GM12864 (cell line): Measurements from ENCODE around the gene C19orf38.

Experiments used
- DNase-seq: peaks from one replicate; pipeline ENCODE4 v3.0.0-alpha.2; 2011; ENCODE audit warnings: low read depth
- H3K4me3 ChIP-seq: 2 replicates; pipeline ENCODE4 v1.5.1; 2011; ENCODE audit warnings: mild to moderate bottlenecking, low read depth, low read length, control low read depth
- TF ChIP-seq, protein P1 (sequence below): IDR thresholded peaks from 2 replicates; pipeline ENCODE4 v1.5.1; 2011; ENCODE audit warnings: low read depth, mild to moderate bottlenecking, moderate library complexity, low read length, control low read depth, inconsistent platforms; ENCODE audit errors: missing control alignments

C19orf38 gene

DNA sequence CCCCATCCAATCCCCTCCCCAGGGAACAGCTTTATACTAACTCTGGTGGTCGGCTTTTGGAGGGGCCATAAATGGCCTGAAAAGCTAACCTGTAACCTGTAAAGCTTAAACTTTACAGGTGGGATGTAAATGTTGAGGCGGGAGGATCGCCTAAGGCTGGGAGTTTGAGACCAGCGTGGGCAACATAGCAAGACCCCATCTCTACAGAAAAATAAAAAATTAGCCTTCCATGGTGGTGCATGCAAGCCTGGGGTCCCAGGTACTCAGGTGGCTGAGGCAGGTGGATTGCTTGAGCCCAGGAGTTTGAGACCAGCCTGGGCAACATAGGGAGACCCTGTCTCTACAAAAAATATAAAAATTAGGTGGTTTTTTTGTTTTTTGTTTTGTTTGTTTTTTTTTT lies 41.7 kb downstream of the C19orf38 start:
- H3K4me3 ChIP-seq: no peak overlapping the region
- DNase-seq: no peak
- TF ChIP-seq, protein P1, sequence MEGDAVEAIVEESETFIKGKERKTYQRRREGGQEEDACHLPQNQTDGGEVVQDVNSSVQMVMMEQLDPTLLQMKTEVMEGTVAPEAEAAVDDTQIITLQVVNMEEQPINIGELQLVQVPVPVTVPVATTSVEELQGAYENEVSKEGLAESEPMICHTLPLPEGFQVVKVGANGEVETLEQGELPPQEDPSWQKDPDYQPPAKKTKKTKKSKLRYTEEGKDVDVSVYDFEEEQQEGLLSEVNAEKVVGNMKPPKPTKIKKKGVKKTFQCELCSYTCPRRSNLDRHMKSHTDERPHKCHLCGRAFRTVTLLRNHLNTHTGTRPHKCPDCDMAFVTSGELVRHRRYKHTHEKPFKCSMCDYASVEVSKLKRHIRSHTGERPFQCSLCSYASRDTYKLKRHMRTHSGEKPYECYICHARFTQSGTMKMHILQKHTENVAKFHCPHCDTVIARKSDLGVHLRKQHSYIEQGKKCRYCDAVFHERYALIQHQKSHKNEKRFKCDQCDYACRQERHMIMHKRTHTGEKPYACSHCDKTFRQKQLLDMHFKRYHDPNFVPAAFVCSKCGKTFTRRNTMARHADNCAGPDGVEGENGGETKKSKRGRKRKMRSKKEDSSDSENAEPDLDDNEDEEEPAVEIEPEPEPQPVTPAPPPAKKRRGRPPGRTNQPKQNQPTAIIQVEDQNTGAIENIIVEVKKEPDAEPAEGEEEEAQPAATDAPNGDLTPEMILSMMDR: no peak

DNA sequence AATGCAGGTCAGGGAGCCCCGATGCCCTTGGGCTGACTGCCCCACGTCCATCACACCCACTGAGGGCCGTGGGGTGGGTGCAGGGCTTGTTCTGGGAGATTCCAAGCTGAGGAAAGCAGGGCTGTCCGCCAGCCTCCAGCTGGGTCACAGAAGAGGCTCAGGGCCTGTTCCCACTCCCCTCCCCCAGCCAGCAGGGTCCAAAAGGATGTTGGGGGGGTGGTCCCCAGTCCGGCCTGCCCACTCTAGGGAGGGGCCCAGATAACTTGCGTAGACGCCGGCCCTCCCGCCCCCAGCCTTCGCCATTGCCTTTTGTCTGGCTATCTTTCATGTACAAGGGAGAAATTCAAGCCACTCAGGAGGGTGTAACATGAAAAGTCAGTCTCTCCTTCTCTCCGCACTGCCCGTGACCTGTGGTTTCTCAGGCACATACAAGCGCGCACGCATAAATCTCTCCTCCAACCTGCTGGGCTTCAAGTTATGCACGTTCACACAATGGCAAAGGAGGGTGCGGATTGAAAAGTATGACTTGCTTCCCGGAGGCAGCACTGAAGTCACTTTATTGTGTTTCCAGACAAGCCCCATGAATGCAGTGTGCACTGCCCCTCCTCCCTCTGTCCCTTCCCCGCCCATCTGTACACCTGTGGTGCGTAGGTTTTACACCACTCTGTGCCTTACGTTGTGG lies 43.3 kb downstream of the C19orf38 start:
- DNase-seq: no peak
- H3K4me3 ChIP-seq: no peak overlapping the region
- TF ChIP-seq, protein P1: no peak

DNA sequence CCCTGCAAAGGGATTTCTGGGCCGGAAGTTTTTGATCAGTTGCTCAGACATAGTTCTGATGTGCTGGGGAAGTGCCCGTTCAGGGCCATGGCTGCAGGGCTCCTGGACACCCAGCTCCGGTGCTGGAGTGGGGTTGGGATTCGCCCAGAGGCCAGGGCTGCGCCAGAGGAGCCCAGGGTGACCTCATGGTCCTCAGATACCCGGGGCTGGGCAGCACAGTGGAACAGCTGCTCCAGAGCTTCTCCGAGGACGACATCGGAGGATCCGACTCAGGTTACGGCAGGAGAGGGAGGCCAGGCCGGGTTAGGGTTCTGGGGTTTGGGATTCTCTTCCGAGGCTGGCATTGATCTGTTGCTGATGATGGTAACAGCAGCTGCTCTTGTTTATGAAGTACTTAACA lies 44.0 kb downstream of the C19orf38 start:
- DNase-seq: no peak

DNA sequence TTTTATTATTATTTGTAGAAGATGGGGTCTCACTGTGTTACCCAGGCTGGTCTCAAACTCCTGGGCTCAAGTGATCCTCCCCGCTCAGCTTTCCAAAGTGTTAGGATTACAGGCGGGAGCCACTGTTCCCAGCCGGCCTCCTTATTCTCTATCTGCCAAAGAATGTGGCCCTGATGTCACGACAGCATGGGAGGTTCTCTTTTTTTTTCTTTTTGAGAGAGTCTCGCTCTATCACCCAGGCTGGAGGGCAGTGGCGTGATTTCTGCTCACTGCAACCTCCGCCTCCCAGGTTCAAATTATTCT lies 46.6 kb downstream of the C19orf38 start:
- TF ChIP-seq, protein P1: no peak
- DNase-seq: no peak
- no peak overlapping the region for H3K4me3 ChIP-seq

More for the DNA sequence above, 44.0 kb downstream of the C19orf38 start:
- no peak overlapping the region for H3K4me3 ChIP-seq
- TF ChIP-seq, protein P1: no peak

DNA sequence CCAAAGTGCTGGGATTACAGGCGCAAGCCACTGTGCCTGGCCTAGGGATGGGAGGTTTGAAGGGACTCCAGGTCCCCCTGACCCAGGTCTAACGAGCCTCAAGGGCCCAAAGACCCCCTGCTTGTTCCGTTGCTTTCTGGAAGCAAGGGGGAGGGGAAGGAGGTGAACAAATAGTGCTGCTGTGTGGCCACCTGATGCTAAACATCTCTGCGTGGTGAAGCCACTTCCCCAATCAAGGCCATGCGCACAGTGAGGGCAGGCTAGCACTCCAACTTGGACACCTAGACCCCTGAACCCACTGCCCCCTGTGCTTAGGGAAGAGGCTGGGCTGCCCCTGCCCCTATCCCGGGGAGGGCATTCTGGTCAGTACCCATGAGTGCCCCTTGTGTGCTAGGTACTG lies 47.1 kb downstream of the C19orf38 start:
- H3K4me3 ChIP-seq: no peak overlapping the region
- TF ChIP-seq, protein P1: no peak
- DNase-seq: no peak

DNA sequence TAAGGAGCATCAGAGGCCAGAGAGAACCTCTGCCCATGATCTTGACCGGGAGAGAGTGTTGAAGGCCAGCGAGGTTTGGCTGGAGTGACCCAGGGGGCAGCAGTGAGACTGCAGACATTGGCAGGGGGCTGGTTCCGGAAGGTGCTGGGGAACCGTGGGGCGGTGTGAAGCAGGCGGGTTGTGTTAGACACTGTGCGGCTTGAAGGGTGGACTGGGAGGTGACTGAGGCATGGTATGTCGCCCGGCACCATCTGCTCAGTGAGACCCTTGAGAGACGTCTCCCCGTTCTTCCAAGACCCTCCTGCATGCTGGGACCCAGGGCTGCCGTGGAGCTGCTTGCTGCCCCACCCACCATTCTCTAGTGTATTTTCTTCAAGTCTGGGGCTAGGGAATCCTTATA lies 47.7 kb downstream of the C19orf38 start:
- no peak overlapping the region for H3K4me3 ChIP-seq
- TF ChIP-seq, protein P1: no peak
- DNase-seq: no peak

DNA sequence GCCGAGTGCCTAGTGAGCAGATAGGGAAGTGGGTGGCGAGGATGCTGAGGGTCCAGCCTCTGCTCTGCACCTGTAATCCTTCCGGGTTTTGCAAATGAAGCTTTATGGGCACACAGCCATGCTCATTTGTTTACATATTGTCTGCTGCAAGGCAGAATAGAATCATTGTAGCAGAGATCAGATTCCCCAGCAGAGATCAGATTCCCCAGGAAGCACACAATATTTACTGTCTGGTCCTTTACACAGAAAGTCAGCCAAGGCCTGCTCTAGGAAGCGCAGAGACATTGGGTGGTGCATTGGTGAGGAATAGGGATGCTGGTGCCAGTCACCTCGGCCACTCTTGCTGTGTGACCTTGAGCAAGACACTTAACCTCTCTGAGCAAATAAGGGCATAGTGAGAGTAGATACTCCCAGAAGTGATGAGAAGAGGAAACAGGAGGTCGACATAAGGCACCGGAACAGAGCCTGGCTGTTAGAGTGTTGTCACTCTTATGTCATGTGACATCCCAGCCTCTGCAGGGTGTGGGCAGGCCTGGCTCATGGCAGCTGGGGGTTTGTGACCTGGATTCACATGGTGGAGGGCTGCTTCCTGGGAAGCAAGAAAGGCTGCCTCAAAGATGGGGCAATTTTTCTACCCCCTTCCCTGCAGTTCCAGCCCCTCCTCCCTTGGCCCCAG lies 48.8 kb downstream of the C19orf38 start:
- TF ChIP-seq, protein P1: no peak
- no peak for DNase-seq
- H3K4me3 ChIP-seq: no peak overlapping the region
